Upper lobe of left lung (tissue), 4 donors: ENCODE measurements around the gene ADGRD1.

ENCODE experiments used
- POLR2A ChIP-seq, 4 donors: fragments of 450-650 bp; IDR thresholded peaks; one replicate each; pipeline ENCODE4 v1.5.1; 2016 to 2017; ENCODE audit warnings: antibody characterized with exemption in 4 of 4, mild to moderate bottlenecking in 2 of 4
- TF ChIP-seq, protein P1 (sequence below), 6 experiments: fragments of 450-650 bp in 4 of 6; fragments of 200-600 bp in 2 of 6; sonication (generic) in 2 of 6; IDR thresholded peaks; one replicate each; pipeline ENCODE4 v1.5.1; 2016 to 2019; ENCODE audit warnings: antibody characterized with exemption in 6 of 6

DNA sequence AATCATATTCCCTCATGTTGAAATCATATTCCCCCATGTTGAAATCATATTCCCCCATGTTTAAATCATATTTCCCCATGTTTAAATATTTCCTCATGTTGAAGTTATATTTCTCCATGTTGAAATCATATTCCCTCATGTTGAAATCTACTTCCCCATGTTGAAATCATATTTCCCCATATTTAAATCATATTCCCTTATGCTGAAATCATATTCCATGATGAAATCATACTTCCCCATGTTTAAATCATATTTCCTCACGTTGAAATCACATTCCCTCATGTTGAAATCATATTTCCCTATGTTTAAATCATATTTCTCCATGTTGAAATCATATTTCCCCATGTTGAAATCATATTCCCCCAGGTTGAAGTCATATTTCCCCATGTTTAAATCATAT, 34.6 kb upstream of the ADGRD1 start:
- no peak for TF ChIP-seq POLR2A (IDR thresholded peaks at IDR 0.05)
- TF ChIP-seq, protein P1, sequence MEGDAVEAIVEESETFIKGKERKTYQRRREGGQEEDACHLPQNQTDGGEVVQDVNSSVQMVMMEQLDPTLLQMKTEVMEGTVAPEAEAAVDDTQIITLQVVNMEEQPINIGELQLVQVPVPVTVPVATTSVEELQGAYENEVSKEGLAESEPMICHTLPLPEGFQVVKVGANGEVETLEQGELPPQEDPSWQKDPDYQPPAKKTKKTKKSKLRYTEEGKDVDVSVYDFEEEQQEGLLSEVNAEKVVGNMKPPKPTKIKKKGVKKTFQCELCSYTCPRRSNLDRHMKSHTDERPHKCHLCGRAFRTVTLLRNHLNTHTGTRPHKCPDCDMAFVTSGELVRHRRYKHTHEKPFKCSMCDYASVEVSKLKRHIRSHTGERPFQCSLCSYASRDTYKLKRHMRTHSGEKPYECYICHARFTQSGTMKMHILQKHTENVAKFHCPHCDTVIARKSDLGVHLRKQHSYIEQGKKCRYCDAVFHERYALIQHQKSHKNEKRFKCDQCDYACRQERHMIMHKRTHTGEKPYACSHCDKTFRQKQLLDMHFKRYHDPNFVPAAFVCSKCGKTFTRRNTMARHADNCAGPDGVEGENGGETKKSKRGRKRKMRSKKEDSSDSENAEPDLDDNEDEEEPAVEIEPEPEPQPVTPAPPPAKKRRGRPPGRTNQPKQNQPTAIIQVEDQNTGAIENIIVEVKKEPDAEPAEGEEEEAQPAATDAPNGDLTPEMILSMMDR (IDR thresholded peaks at IDR 0.05), result no peak
